ENCODE measurements around the gene EWSR1.
A peak's percentile ranks its signal among the peaks of the same experiment; 100 is the strongest.

Gene EWSR1

GRCh38 chr22:29342577-29343312 is 74.7 kb downstream of the EWSR1 start:
- Histone ChIP-seq H3K4me1 (ENCODE audit: control insufficient read depth, insufficient read depth, low read length) (peaks cover 15% of the 10 kb centered on the region), H3K36me3 (ENCODE audit: control insufficient read depth in 2 of 2, insufficient read depth in 1 of 2, low read length in 2 of 2) (peaks cover 12 to 87% of the 10 kb centered on the region in 2 experiments), H3K4me3 (ENCODE audit: low read depth, low read length) (no peak overlapping the region), H3K27ac (ENCODE audit: extremely low read depth, low read depth, low read length) (0 out of 2 replicates have a peak overlapping the region, but pooled peaks have one; percentile 0), H3K9me3 (ENCODE audit: control insufficient read depth, insufficient read depth, low read depth, low read length) (no peaks in the 10 kb centered on the region)
- POLR2A ChIA-PET, result no interaction called here
- CTCF ChIA-PET, result no interaction called here
- TF ChIP-seq ZNF114 (tag by site-specific recombination; IDR thresholded peaks at IDR 0.05) (no peak), ZNF654 (tag by site-specific recombination; IDR thresholded peaks at IDR 0.05; ENCODE audit: low read depth) (no peak), ZNF692 (tag by site-specific recombination; IDR thresholded peaks at IDR 0.05) (0 out of 2 replicates have a peak, but pooled peaks have one; percentile 23), SCRT2 (tag by site-specific recombination; IDR thresholded peaks at IDR 0.05) (peak; percentile 56)
- TF ChIP-seq, protein P1, sequence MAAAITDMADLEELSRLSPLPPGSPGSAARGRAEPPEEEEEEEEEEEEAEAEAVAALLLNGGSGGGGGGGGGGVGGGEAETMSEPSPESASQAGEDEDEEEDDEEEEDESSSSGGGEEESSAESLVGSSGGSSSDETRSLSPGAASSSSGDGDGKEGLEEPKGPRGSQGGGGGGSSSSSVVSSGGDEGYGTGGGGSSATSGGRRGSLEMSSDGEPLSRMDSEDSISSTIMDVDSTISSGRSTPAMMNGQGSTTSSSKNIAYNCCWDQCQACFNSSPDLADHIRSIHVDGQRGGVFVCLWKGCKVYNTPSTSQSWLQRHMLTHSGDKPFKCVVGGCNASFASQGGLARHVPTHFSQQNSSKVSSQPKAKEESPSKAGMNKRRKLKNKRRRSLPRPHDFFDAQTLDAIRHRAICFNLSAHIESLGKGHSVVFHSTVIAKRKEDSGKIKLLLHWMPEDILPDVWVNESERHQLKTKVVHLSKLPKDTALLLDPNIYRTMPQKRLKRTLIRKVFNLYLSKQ (tag by site-specific recombination; IDR thresholded peaks at IDR 0.05; ENCODE audit: borderline replicate concordance), result no peak

- no peak overlapping the region for H3K4me3 ChIP-seq (ENCODE audit: low read depth, low read length)
- peaks cover 15% of the 10 kb centered on the region for H3K4me1 ChIP-seq (ENCODE audit: control insufficient read depth, insufficient read depth, low read length)
- H3K36me3 ChIP-seq (ENCODE audit: control insufficient read depth in 2 of 2, insufficient read depth in 1 of 2, low read length in 2 of 2), result peaks cover 14 to 87% of the 10 kb centered on the region in 2 experiments
- ChIA-PET POLR2A (interaction anchor here (0.7 kb wide), 1 partner anchor 42 kb away, joined by 3 read pairs; no protein-coding TSS in a partner anchor), CTCF (interaction anchor here (0.7 kb wide), 1 partner anchor 14 kb away, joined by 4 read pairs; no protein-coding TSS in a partner anchor)
- no peaks in the 10 kb centered on the region for H3K9me3 ChIP-seq (ENCODE audit: control insufficient read depth, insufficient read depth, low read depth, low read length)
- H3K27ac ChIP-seq (ENCODE audit: extremely low read depth, low read depth, low read length), result peak overlapping the region; percentile 60; the same call in 1 of the 2 replicates
- TF ChIP-seq ZNF596 (tag by site-specific recombination; IDR thresholded peaks at IDR 0.05) (no peak), ZNF132 (tag by site-specific recombination; IDR thresholded peaks at IDR 0.05; ENCODE audit: borderline replicate concordance) (no peak), ZNF19 (tag by site-specific recombination; IDR thresholded peaks at IDR 0.05; ENCODE audit: low read depth) (no peak), ZNF544 (tag by site-specific recombination; IDR thresholded peaks at IDR 0.05) (no peak), TCF7L2 (IDR thresholded peaks at IDR 0.05; ENCODE audit: borderline replicate concordance, low read depth, low read length) (no peak), ZNF768 (tag by site-specific recombination; IDR thresholded peaks at IDR 0.05) (no peak), ZNF18 (tag by site-specific recombination; IDR thresholded peaks at IDR 0.05) (peak; percentile 71), ZBTB8A (tag by site-specific recombination; IDR thresholded peaks at IDR 0.05) (0 out of 2 replicates have a peak, but pooled peaks have one; percentile 10), ZNF600 (tag by site-specific recombination; IDR thresholded peaks at IDR 0.05) (no peak), ZNF114 (tag by site-specific recombination; IDR thresholded peaks at IDR 0.05) (no peak), ZNF341 (tag by site-specific recombination; IDR thresholded peaks at IDR 0.05; ENCODE audit: low read depth) (peak; percentile 71), KLF10 (tag by site-specific recombination; IDR thresholded peaks at IDR 0.05) (no peak), ZEB2 (tag by site-specific recombination; IDR thresholded peaks at IDR 0.05) (no peak)
- TF ChIP-seq, protein P2, sequence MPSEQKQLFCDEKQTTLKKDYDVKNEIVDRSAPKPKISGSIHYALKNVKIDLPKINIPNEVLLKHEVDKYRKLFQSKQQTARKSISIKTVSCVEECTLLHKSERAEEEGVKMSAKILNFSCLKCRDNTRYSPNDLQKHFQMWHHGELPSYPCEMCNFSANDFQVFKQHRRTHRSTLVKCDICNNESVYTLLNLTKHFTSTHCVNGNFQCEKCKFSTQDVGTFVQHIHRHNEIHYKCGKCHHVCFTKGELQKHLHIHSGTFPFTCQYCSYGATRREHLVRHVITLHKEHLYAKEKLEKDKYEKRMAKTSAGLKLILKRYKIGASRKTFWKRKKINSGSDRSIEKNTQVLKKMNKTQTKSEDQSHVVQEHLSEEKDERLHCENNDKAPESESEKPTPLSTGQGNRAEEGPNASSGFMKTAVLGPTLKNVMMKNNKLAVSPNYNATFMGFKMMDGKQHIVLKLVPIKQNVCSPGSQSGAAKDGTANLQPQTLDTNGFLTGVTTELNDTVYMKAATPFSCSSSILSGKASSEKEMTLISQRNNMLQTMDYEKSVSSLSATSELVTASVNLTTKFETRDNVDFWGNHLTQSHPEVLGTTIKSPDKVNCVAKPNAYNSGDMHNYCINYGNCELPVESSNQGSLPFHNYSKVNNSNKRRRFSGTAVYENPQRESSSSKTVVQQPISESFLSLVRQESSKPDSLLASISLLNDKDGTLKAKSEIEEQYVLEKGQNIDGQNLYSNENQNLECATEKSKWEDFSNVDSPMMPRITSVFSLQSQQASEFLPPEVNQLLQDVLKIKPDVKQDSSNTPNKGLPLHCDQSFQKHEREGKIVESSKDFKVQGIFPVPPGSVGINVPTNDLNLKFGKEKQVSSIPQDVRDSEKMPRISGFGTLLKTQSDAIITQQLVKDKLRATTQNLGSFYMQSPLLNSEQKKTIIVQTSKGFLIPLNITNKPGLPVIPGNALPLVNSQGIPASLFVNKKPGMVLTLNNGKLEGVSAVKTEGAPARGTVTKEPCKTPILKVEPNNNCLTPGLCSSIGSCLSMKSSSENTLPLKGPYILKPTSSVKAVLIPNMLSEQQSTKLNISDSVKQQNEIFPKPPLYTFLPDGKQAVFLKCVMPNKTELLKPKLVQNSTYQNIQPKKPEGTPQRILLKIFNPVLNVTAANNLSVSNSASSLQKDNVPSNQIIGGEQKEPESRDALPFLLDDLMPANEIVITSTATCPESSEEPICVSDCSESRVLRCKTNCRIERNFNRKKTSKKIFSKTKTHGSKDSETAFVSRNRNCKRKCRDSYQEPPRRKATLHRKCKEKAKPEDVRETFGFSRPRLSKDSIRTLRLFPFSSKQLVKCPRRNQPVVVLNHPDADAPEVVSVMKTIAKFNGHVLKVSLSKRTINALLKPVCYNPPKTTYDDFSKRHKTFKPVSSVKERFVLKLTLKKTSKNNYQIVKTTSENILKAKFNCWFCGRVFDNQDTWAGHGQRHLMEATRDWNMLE (tag by site-specific recombination; conservative IDR thresholded peaks at IDR 0.05; ENCODE audit: low read depth), result no peak
- TF ChIP-seq, protein P3, sequence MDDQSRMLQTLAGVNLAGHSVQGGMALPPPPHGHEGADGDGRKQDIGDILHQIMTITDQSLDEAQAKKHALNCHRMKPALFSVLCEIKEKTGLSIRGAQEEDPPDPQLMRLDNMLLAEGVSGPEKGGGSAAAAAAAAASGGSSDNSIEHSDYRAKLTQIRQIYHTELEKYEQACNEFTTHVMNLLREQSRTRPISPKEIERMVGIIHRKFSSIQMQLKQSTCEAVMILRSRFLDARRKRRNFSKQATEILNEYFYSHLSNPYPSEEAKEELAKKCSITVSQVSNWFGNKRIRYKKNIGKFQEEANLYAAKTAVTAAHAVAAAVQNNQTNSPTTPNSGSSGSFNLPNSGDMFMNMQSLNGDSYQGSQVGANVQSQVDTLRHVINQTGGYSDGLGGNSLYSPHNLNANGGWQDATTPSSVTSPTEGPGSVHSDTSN (CRISPR knock-in tag; IDR thresholded peaks at IDR 0.05), result no peak
- TF ChIP-seq, protein P4, sequence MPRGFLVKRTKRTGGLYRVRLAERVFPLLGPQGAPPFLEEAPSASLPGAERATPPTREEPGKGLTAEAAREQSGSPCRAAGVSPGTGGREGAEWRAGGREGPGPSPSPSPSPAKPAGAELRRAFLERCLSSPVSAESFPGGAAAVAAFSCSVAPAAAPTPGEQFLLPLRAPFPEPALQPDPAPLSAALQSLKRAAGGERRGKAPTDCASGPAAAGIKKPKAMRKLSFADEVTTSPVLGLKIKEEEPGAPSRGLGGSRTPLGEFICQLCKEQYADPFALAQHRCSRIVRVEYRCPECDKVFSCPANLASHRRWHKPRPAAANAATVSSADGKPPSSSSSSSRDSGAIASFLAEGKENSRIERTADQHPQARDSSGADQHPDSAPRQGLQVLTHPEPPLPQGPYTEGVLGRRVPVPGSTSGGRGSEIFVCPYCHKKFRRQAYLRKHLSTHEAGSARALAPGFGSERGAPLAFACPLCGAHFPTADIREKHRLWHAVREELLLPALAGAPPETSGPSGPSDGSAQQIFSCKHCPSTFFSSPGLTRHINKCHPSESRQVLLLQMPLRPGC (tag by site-specific recombination; IDR thresholded peaks at IDR 0.05), result no peak
These were observed 75.3 kb downstream of the EWSR1 start for GRCh38 chr22:29343313-29343805.

Data from HEK293 (cell line).